GM21619 (cell line): ENCODE results near the gene UGT2B11.
"Not testable (repeated sequence)": the region's sequence is repeated elsewhere in the genome, so short reads cannot be mapped to it uniquely, and the experiment has no call there.

Source experiments
- ATAC-seq: cut with Tn5 transposase; IDR thresholded peaks from one replicate; pipeline ENCODE4 v1.9.1; 2021; ENCODE audit not compliant: unreplicated experiment

UGT2B11 gene

DNA sequence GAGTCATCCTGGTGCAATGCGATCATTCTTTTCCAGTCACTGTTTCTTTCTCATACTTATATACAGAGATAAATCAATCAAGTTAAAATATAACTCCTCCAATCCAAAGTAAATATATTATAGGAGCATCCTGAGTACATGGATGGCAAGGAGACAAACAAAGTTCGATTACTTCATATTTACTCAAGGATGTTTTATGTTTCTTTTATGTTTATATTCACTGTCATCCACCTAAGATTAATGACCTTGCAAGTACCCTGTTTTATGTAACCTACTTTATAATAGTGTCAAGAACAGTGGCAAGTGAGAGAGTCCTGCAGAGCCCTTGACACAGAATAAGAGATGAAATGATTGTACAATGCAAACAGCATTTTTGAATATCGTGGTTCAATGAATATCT lies at the start of gene UGT2B11:
Gene UGT2B11, minus strand, starts transcription at position 33 of the 400 bp plus-strand sequence. Its CDS starts 26 bp downstream, at position 7.
- no peak for ATAC-seq

GRCh38 chr4:69253147-69253772 lies 38.7 kb upstream of the UGT2B11 start:
- not testable (repeated sequence) for ATAC-seq

DNA sequence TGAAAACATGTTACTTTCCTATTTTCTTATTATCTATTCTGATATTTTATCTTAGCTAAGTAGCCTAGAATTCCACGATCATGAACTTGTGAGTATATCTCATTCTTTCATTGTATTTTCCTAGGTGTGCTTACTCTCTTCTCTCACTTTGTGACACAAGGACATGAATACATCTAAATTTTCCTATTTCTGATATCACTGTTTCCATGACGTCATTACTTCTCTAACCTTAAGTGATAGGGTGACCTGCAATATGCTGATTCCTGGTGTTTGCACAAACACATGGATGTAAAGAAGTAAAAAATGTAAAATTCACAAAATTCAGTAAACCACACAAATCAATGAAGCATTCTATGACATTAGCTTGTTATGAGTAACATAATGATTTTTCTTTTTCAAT lies 36.3 kb upstream of the UGT2B11 start:
- ATAC-seq, result not testable (repeated sequence)

DNA sequence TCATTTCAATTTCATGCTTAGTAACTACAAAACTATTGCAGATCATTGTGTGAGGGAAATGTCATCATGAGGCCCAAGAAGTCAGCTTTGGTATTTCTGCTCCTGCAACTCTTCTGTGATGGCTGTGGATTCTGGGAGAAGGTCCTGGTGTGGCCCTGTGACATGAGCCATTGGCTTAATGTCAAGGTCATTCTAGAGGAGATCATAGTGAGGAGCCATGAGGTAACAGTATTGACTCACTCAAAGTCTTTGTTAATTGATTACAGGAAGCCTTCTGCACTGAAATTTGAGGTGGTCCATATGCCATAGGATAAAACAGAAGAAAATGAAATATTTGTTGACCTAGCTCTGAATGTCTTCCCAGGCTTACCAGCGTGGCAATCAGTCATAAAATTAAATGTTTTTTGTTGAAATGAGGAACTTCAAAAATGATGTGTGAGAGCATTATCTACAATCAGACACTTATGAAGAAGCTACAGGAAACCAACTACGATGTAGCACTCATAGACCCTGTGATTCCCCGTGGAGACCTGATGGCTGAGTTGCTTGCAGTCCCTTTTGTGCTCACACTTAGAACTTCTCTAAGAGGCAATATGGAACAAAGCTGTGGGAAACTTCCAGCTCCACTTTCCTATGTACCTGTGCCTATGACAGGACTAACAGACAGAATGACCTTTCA lies 28.2 kb upstream of the UGT2B11 start:
- not testable (repeated sequence) for ATAC-seq

DNA sequence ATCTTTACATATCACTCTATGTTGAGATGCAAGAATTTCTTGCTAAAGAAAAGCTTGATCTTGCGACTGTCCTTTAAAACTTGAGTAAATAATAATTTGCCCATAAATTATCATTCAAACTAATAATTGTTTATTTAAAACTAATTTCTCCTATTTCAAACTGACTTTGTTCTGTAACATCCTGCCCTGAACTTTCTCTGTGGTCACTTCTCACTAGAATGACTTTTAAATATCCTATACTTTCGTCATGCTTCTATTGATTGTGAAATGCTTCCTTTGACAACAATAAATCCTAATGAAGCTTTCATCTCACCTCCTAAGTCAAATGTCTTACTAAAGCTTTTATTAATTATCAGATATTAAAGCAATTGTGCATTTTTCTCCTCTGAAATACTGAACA lies 27.2 kb upstream of the UGT2B11 start:
- ATAC-seq, result not testable (repeated sequence)

- ATAC-seq, result not testable (repeated sequence)
These were observed 26.2 kb upstream of the UGT2B11 start for GRCh38 chr4:69240787-69241186.

GRCh38 chr4:69239557-69240168 lies 25.1 kb upstream of the UGT2B11 start:
- no peak for ATAC-seq

DNA sequence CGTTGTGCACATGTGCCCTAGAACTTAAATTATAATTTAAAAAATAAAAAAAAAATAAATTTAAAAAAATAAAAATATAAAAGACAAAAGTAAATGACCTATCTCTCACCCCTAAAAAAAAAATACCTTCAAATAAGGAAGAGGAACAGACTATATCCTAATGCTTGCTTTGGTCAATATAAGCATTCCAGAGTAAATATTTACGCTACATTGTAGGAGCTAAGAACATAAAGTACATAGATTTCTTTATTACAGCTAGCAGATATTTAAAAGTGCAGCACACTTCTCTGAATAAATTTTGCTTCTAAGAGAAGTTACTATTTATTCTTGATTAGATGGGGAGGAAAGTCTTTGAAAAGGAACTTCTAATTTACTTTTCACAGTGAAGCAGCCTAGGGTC lies 24.5 kb upstream of the UGT2B11 start:
- no peak for ATAC-seq

DNA sequence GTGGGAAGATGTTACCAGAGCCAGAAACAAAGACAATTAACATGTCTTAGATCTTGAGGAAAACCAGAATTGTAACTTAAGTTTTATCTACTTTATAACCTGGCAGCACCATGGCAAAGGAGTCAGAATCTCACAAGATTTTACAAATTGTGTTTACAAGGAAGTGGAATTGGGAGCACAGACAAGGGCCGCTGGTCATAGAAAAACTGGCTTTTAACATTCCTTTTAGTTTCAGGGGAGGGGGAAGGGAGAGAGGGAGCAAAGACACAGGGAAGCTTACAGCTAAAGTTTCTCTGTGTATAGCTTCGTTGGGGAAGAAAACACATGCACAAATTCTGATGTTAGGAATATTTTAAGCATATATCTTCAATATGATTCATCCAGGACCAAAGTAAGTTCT lies 10.3 kb upstream of the UGT2B11 start:
- no peak for ATAC-seq

DNA sequence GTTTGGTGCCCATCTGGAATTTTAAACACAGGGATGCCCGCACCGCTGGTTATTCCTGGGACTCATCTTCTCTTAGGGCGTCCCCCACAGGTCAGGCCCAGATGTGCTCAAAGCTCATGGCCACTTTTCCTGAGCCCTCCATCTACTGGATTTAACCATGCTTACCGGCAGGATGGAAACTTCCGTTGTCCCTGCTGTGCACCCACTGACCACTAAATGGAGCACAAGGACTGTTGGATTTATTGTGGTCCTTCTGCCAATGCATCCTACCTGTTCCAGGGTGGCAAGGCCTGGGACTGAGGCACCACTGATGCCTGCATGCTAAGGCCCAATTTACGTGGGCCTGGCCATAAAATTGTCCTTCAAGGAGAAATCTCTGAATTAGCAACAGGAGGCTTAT lies 8.7 kb upstream of the UGT2B11 start:
- ATAC-seq, result not testable (repeated sequence)

DNA sequence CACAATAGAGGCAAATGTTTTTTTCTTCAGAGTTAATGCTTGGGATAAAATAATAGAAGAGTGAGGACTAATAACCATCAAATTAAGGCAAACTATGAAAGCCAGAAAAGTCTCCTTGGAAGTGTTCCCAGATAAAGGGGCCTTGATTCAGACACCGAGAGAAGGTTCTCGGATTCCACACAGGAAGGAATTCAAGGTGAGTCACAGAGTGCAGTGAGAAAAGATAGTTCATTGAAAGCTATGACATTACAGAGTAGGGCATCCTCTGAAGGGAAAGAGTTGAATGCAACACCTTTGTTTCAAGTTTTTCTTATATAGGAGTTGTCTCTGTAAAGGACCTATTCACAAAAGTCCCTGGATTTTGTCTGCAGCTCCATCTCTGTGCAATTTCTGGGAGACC lies 3.9 kb upstream of the UGT2B11 start:
- not testable (repeated sequence) for ATAC-seq

DNA sequence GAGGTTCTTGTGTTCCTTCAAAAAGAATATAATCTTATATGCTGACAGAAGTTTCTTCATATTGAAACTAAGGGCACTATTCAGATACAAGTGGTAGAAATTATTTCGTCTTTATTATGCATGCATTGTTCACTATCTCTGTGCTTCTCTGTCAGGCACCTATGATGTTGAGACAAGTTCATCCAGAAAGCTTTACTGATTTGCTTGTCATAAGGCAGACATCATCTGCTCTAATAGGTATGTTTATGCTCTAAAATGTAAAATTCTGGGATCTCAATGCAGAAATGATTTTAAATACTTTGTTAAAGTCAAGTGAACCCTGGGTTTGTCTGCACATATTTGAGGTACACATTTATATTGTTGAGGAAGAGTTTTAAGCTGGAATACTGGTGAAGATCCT lies 3.6 kb downstream of the UGT2B11 start:
- no peak for ATAC-seq

GRCh38 chr4:69198506-69198905 lies 16.0 kb downstream of the UGT2B11 start:
- ATAC-seq, result not testable (repeated sequence)

DNA sequence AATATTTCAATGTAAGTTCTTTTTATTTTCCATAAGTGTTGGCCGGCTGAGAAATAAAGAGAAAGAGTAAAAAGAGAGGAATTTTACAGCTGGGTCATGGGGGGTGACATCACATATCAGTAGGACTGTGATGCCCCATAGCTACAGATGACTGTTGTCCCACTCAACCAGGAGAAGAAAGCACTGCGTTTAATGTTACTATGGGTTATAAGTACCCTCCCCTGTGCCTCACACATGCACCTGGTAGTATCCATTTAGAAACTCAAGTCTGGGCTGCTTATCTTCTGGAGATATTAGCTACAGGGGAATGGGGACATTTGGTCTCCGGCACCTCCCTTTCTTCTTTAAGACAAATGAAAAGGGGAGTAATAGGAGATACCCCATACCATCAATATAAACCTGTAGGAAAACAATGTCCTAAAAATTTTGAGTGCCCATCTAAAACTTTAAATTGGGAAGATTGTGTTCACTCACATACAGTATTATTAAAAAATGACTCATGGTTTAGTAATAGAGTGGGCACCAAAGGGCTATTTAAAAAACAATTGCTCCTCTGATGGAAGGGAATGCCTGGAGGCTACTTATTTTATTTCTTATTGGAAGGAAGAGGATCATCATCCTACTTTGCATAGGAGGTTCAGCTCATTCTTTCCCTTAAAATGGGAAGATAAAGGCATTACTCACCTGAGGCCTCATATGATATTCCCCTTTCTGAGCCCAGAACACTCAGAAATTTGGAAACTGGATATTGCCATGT lies 18.2 kb downstream of the UGT2B11 start:
- ATAC-seq, result no peak

GRCh38 chr4:69194166-69194565 lies 20.4 kb downstream of the UGT2B11 start:
- no peak for ATAC-seq

DNA sequence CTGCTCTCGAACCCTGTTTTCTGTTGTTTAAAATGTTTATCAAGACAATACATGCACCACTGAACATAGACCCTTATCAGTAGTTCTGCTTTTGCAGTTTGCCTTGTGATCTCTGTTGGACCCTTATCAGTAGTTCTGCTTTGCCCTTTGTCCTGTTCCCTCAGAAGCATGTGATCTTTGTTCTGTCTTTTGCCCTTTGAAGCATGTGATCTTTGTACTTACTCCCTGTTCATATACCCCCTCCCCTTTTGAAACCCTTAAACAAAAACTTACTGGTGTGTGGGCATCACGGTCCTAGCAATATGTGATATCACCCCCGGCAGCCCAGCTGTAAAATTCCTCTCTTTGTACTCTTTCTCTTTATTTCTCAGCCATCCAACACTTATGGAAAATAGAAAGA lies 22.6 kb downstream of the UGT2B11 start:
- ATAC-seq, result not testable (repeated sequence)

- not testable (repeated sequence) for ATAC-seq
These were observed 23.9 kb downstream of the UGT2B11 start for GRCh38 chr4:69190621-69191020.

DNA sequence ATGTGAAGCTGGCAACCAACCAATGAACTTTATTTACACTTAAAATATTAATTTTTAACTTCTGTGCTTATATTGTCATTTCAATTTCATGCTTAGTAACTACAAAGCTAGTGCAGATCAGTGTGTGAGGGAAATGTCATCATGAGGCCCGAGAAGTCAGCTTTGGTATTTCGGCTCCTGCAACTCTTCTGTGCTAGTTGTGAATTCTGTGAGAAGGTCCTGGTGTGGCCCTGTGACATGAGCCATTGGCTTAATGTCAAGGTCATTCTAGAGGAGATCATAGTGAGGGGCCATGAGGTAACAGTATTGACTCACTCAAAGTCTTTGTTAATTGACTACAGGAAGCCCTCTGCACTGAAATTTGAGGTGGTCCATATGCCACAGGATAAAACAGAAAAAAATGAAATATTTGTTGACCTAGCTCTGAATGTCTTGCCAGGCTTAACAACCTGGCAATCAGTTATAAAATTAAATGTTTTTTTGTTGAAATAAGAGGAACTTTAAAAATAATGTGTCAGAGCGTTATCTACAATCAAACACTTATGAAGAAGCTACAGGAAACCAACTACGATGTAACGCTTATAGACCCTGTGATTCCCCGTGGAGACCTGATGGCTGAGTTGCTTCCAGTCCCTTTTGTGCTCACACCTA lies 32.9 kb downstream of the UGT2B11 start:
- ATAC-seq, result not testable (repeated sequence)

DNA sequence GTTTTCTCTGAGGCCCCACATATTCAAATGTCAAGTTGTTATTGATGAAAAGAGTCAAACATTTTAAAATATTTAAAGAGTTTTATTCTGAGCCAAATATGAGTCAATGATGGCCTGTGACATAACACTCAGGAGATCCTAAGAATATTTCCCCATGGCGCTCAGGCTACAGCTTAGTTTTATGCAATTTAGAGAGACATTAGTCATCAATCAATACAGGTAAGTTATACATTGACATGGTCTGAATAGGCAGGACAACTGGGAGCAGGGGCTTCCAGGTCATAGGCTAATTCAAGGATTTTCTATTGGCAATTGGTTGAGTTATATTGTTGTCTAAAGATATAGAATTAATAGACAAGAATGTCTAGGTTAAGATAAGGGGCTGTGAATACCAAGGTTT lies 34.7 kb downstream of the UGT2B11 start:
- not testable (repeated sequence) for ATAC-seq

DNA sequence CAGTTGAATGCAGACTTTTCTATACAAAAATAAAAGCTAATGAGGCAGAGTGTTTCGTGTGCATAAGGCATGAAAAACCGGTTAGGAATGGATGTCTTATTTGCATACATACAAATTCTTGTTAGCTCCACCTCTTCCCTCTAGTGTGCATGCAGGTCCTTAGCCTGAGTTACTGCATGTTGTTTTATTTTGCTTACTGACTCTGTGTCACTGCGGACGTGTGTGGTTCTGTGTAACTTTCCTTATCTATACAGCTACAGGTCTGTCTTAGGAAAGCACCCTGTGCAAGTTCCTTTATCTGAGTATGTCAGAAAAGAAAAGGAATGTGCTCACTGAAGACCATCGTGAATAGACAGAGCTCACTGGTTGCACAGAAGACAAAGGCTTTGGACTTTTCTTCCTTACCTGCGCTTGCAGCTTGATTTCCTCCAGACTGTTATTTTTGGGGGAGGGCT lies 35.8 kb downstream of the UGT2B11 start:
- ATAC-seq, result not testable (repeated sequence)
